KOPT-K1 (cell line): Measurements from ENCODE around the gene WSCD2.

ENCODE experiments used
- H3K27ac ChIP-seq: fragments of 200-600 bp; sonication (generic); 2 replicates; pipeline ENCODE4 v1.5.1; 2016; ENCODE audit warnings: antibody characterized with exemption, mild to moderate bottlenecking, low read depth, low read length; ENCODE audit not compliant: poor library complexity, severe bottlenecking
- H3K36me3 ChIP-seq: fragments of 200-600 bp; sonication (generic); 2 replicates; pipeline ENCODE4 v1.5.1; 2017; ENCODE audit warnings: antibody characterized with exemption, mild to moderate bottlenecking, low read length, moderate library complexity; ENCODE audit not compliant: insufficient read depth
- H3K9me3 ChIP-seq: fragments of 200-600 bp; sonication (generic); 2 replicates; pipeline ENCODE4 v1.5.1; 2017; ENCODE audit warnings: antibody characterized with exemption, low read length, mild to moderate bottlenecking; ENCODE audit not compliant: insufficient read depth, poor library complexity, severe bottlenecking

WSCD2 gene

GRCh38 chr12:108271951-108272872 is 143.1 kb downstream of the WSCD2 start:
- no peak overlapping the region for H3K27ac ChIP-seq
- no peaks in the 10 kb centered on the region for H3K9me3 ChIP-seq
- no peaks in the 10 kb centered on the region for H3K36me3 ChIP-seq

- Histone ChIP-seq H3K36me3 (no peaks in the 10 kb centered on the region), H3K27ac (no peak overlapping the region)
These were observed 144.1 kb downstream of the WSCD2 start for GRCh38 chr12:108273217-108273616.

GRCh38 chr12:108277613-108278012 is 148.5 kb downstream of the WSCD2 start:
- no peaks in the 10 kb centered on the region for H3K36me3 ChIP-seq
- no peak overlapping the region for H3K27ac ChIP-seq
- no peaks in the 10 kb centered on the region for H3K9me3 ChIP-seq

More at GRCh38 chr12:108273217-108273616, 144.1 kb downstream of the WSCD2 start:
- no peaks in the 10 kb centered on the region for H3K9me3 ChIP-seq

GRCh38 chr12:108282160-108282559 is 153.1 kb downstream of the WSCD2 start:
- Histone ChIP-seq H3K9me3 (no peaks in the 10 kb centered on the region), H3K36me3 (no peaks in the 10 kb centered on the region), H3K27ac (no peak overlapping the region)

GRCh38 chr12:108282676-108283075 is 153.6 kb downstream of the WSCD2 start:
- H3K27ac ChIP-seq = no peak overlapping the region

GRCh38 chr12:108284163-108284562 is 155.1 kb downstream of the WSCD2 start:
- Histone ChIP-seq H3K27ac (no peak overlapping the region), H3K9me3 (no peaks in the 10 kb centered on the region), H3K36me3 (no peaks in the 10 kb centered on the region)

More at GRCh38 chr12:108282676-108283075, 153.6 kb downstream of the WSCD2 start:
- no peaks in the 10 kb centered on the region for H3K9me3 ChIP-seq
- no peaks in the 10 kb centered on the region for H3K36me3 ChIP-seq

- Histone ChIP-seq H3K36me3 (no peaks in the 10 kb centered on the region), H3K27ac (no peak overlapping the region)
These were observed 155.9 kb downstream of the WSCD2 start for GRCh38 chr12:108285016-108285415.

GRCh38 chr12:108287227-108287626 is 158.1 kb downstream of the WSCD2 start:
- Histone ChIP-seq H3K36me3 (no peaks in the 10 kb centered on the region), H3K27ac (no peak overlapping the region), H3K9me3 (no peaks in the 10 kb centered on the region)

More at GRCh38 chr12:108285016-108285415, 155.9 kb downstream of the WSCD2 start:
- H3K9me3 ChIP-seq = no peaks in the 10 kb centered on the region

GRCh38 chr12:108289350-108290161 is 160.5 kb downstream of the WSCD2 start:
- Histone ChIP-seq H3K27ac (no peak overlapping the region), H3K36me3 (no peaks in the 10 kb centered on the region), H3K9me3 (no peaks in the 10 kb centered on the region)

GRCh38 chr12:108295641-108296040 is 166.6 kb downstream of the WSCD2 start:
- no peaks in the 10 kb centered on the region for H3K9me3 ChIP-seq
- H3K36me3 ChIP-seq = no peaks in the 10 kb centered on the region
- no peak overlapping the region for H3K27ac ChIP-seq

GRCh38 chr12:108296945-108297344 is 167.9 kb downstream of the WSCD2 start:
- H3K36me3 ChIP-seq = no peaks in the 10 kb centered on the region
- no peak overlapping the region for H3K27ac ChIP-seq
- peaks cover 3% of the 10 kb centered on the region for H3K9me3 ChIP-seq

GRCh38 chr12:108297424-108297823 is 168.3 kb downstream of the WSCD2 start:
- peaks cover 6% of the 10 kb centered on the region for H3K9me3 ChIP-seq
- H3K27ac ChIP-seq = no peak overlapping the region

GRCh38 chr12:108297895-108298760 is 169.0 kb downstream of the WSCD2 start:
- no peaks in the 10 kb centered on the region for H3K36me3 ChIP-seq
- H3K9me3 ChIP-seq = peaks cover 6% of the 10 kb centered on the region

More at GRCh38 chr12:108297424-108297823, 168.3 kb downstream of the WSCD2 start:
- no peaks in the 10 kb centered on the region for H3K36me3 ChIP-seq

GRCh38 chr12:108298761-108299275 is 169.7 kb downstream of the WSCD2 start:
- Histone ChIP-seq H3K27ac (no peak overlapping the region), H3K9me3 (peaks cover 6% of the 10 kb centered on the region)

More at GRCh38 chr12:108297895-108298760, 169.0 kb downstream of the WSCD2 start:
- no peak overlapping the region for H3K27ac ChIP-seq

More at GRCh38 chr12:108298761-108299275, 169.7 kb downstream of the WSCD2 start:
- no peaks in the 10 kb centered on the region for H3K36me3 ChIP-seq
